Endodermal cell (in vitro differentiated cells): ENCODE measurements around the gene MYDGF. TPM values are rescaled to one million over a fixed set of nuclear protein-coding genes. Genes with fewer than 3 reads are reported as not detected.
A peak's percentile ranks its signal among the peaks of the same experiment; 100 is the strongest.

Experiments used
- DNase-seq: peaks from one replicate; pipeline ENCODE4 v3.0.0-alpha.2; 2017
- H3K27ac ChIP-seq: 2 replicates; pipeline ENCODE4 v1.5.1; 2013; ENCODE audit warnings: mild to moderate bottlenecking, low read depth, low read length, moderate library complexity
- H3K27me3 ChIP-seq: 2 replicates; pipeline ENCODE4 v1.6.1; 2013; ENCODE audit warnings: mild to moderate bottlenecking, low read length, moderate library complexity; ENCODE audit not compliant: insufficient read depth, control insufficient read depth, poor library complexity, severe bottlenecking
- H3K36me3 ChIP-seq: 2 replicates; pipeline ENCODE4 v1.7.0; 2013; ENCODE audit warnings: mild to moderate bottlenecking, low read length, moderate library complexity; ENCODE audit not compliant: control insufficient read depth, insufficient read depth
- H3K4me1 ChIP-seq: one replicate; pipeline ENCODE4 v1.7.0; 2013; ENCODE audit warnings: low read length; ENCODE audit not compliant: control insufficient read depth, insufficient read depth
- H3K4me3 ChIP-seq: 2 replicates; pipeline ENCODE4 v1.5.1; 2013; ENCODE audit warnings: mild to moderate bottlenecking, low read length, moderate library complexity
- H3K9ac ChIP-seq: 2 replicates; pipeline ENCODE4 v1.6.1; 2013; ENCODE audit warnings: mild to moderate bottlenecking, low read length, moderate library complexity; ENCODE audit not compliant: poor library complexity, severe bottlenecking; ENCODE audit errors: extremely low read depth
- H3K9me3 ChIP-seq: 2 replicates; pipeline ENCODE4 v1.6.1; 2013; ENCODE audit warnings: mild to moderate bottlenecking, low read length, moderate library complexity; ENCODE audit not compliant: control insufficient read depth
- H3K27ac Mint-ChIP-seq: 2 replicates; pipeline ENCODE4 v1.8.0; 2020; ENCODE audit warnings: mixed read lengths
- H3K27me3 Mint-ChIP-seq: 2 replicates; pipeline ENCODE4 v1.8.0; 2021; ENCODE audit warnings: mild to moderate bottlenecking, mixed read lengths; ENCODE audit not compliant: insufficient read depth
- H3K36me3 Mint-ChIP-seq: 2 replicates; pipeline ENCODE4 v1.8.0; 2020; ENCODE audit warnings: low read depth, mixed read lengths
- H3K4me1 Mint-ChIP-seq: 2 replicates; pipeline ENCODE4 v1.8.0; 2020; ENCODE audit warnings: mixed read lengths
- H3K4me3 Mint-ChIP-seq: 2 replicates; pipeline ENCODE4 v1.8.0; 2020; ENCODE audit warnings: mild to moderate bottlenecking, moderate library complexity, mixed read lengths
- H3K9me3 Mint-ChIP-seq: 2 replicates; pipeline ENCODE4 v1.8.0; 2020; ENCODE audit warnings: mild to moderate bottlenecking, mixed read lengths
- WGBS, 2 experiments: methylation state at CpG; one replicate each; pipeline versions ENCODE4 v1.1.5 to v1.1.7; 2013; ENCODE audit warnings: missing lambda C conversion rate in 2 of 2, mixed read lengths in 1 of 2; ENCODE audit not compliant: insufficient coverage in 1 of 2, insufficient read length in 1 of 2; 5-methylcytosine and 5-hydroxymethylcytosine counted together
- total RNA-seq, 2 donors: library from RNA; stranded (reverse); fragmentation: NEBNext Ultra II Directional in 1 of 2; extraction: Animal tissue kit (Norgen Biotek cat#: 25700) in 1 of 2; gene quantifications; 2 replicates in 1 of 2; 3 replicates in 1 of 2; pipeline ENCODE4 v1.2.1, GENCODE V29; 2021
- TF ChIP-seq, protein P1 (sequence below): fragments of 200-600 bp; sonication (generic); conservative IDR thresholded peaks from 2 replicates; pipeline ENCODE4 v1.5.0; 2021; ENCODE audit warnings: antibody characterized with exemption, mild to moderate bottlenecking

The MYDGF gene
- total RNA-seq, 2 donors from 2014 or later: 58.7 to 64.0 TPM

DNA sequence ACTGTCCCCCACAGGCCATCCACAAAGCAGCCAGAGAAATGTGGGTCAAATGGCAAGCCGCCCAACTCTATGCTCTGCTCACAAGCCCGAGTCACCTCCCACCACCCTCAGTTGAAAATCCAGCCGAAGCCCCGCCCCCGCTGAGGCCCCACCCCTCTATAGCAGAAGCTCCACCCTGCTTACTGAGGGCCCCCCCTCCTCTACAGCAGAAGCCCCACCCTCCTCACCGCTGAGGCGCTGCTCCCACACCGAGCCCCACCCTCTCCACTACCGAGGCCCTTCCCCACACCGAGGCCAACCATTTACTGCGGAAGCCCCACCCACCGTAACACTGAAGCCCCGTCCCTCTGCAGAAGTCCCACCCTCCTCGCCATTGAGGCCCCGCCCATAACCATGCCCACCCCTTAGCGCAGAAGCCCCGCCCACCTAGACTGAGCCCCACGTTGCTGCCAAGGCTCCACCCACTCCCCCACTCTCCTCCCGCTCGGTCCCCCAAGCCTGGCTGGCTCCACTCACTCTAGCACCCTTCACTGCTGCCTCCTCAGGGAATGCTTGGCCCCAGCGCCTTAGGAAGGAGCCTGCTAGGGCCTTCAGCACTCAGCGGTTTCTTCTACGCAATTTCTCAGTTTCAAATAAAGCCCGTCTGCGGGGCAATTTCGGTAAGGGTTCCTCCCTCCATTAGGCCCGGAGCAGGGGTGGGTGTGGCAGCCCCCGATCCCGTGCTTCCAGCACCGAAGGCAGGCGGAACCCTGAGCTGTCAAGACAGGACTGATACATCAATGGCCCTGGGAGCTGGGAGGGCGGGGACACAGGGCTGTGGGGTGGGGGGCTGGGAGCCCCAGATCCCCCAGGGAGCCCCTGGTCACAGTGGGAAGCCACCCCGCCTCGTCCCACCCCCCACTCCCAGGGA is 9.0 kb upstream of the MYDGF start:
- no peak overlapping the region for H3K4me3 Mint-ChIP-seq
- H3K4me1 Mint-ChIP-seq: no peaks in the 10 kb centered on the region
- DNase-seq: peak; percentile 98
- H3K9me3 Mint-ChIP-seq: no peaks in the 10 kb centered on the region
- Histone ChIP-seq H3K4me3 (no peak overlapping the region), H3K27me3 (no peaks in the 10 kb centered on the region), H3K9ac (no peak overlapping the region), H3K9me3 (no peaks in the 10 kb centered on the region), H3K27ac (no peak overlapping the region), H3K36me3 (peaks cover 26% of the 10 kb centered on the region), H3K4me1 (no peaks in the 10 kb centered on the region)
- 87 to 99% methylated on average over 17 to 33 of the region's 34 CpGs for WGBS, 2 experiments
- no peaks in the 10 kb centered on the region for H3K27me3 Mint-ChIP-seq
- TF ChIP-seq, protein P1, sequence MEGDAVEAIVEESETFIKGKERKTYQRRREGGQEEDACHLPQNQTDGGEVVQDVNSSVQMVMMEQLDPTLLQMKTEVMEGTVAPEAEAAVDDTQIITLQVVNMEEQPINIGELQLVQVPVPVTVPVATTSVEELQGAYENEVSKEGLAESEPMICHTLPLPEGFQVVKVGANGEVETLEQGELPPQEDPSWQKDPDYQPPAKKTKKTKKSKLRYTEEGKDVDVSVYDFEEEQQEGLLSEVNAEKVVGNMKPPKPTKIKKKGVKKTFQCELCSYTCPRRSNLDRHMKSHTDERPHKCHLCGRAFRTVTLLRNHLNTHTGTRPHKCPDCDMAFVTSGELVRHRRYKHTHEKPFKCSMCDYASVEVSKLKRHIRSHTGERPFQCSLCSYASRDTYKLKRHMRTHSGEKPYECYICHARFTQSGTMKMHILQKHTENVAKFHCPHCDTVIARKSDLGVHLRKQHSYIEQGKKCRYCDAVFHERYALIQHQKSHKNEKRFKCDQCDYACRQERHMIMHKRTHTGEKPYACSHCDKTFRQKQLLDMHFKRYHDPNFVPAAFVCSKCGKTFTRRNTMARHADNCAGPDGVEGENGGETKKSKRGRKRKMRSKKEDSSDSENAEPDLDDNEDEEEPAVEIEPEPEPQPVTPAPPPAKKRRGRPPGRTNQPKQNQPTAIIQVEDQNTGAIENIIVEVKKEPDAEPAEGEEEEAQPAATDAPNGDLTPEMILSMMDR: no peak
- H3K27ac Mint-ChIP-seq: peak overlapping the region; percentile 33
- peaks cover 45% of the 10 kb centered on the region for H3K36me3 Mint-ChIP-seq

DNA sequence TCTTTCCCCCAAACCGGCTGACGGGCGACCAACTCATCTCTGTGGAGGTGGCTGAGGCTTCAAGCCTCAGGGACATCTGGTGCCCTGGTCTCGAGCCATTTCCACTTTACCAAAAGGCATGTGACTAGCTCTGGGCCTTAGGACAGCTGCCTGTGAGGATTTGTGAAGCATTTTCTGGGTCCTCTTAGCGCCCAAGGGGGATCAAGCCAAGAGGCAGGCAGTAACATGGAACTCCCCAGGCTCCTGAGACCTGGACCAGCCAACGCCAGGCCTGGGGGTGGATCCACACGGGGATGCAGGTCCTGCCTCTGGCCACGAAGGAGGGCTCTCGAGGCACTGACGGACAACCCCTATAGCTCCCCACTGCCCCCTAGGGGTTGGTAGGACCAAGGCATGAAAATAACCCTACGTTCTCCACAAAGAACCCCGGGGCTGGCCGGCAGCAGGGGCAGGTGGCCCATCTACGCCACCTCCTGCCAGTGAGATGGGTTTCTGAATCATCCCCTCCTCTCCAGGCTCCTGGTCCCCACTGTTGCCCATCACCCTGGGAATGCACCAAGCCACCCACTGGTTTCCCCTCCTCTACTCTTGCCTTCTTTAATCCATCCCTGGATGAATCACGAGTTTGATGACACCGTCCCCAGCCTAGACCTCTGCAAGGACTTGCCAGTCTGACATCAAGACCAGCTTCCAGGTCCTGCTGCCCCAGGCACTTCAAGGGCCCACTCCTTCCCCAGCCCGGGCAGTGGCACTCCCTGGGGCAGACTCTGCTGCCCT is 7.0 kb upstream of the MYDGF start:
- no peaks in the 10 kb centered on the region for H3K9me3 Mint-ChIP-seq
- Histone ChIP-seq H3K9ac (no peak overlapping the region), H3K4me1 (peaks cover 6% of the 10 kb centered on the region), H3K9me3 (no peaks in the 10 kb centered on the region), H3K4me3 (no peak overlapping the region), H3K36me3 (peaks cover 20% of the 10 kb centered on the region), H3K27me3 (no peaks in the 10 kb centered on the region), H3K27ac (peak overlapping the region; percentile 63)
- TF ChIP-seq, protein P1: peak; percentile 85
- no peak overlapping the region for H3K4me3 Mint-ChIP-seq
- DNase-seq: peak; percentile 94
- peaks cover 32% of the 10 kb centered on the region for H3K36me3 Mint-ChIP-seq
- H3K4me1 Mint-ChIP-seq: peaks cover 4% of the 10 kb centered on the region
- H3K27me3 Mint-ChIP-seq: no peaks in the 10 kb centered on the region
- H3K27ac Mint-ChIP-seq: peak overlapping the region; percentile 61
- whole genome bisulfite sequencing, 2 experiments: 82 to 87% methylated on average over 8 to 17 of the region's 17 CpGs

DNA sequence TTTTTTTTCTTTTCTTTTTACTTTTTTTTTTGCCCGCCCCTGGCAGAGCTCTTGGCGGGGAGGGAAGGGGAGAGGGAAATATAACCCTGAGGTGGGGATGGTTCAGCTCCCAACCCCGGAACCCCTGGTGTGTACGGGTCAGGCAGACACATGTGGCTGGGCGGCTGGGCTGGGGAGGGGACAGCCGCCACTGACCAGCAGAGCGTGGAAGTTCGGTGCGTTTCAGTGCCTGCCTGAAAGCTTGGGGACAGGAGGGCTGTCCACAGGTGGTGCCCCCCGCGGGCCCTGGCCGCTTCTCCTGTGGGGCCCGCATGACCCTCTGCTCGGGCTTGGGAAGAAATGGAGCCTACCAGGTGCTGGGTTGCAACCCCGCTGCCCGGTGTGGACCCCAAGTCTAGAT is 5.2 kb upstream of the MYDGF start:
- H3K4me1 ChIP-seq: peaks cover 11% of the 10 kb centered on the region
- H3K4me3 Mint-ChIP-seq: no peak overlapping the region
- H3K9ac ChIP-seq: no peak overlapping the region
- 92 to 94% methylated on average over 2 to 16 of the region's 16 CpGs for WGBS, 2 experiments
- H3K4me3 ChIP-seq: no peak overlapping the region
- TF ChIP-seq, protein P1: no peak
- H3K27me3 ChIP-seq: no peaks in the 10 kb centered on the region
- H3K4me1 Mint-ChIP-seq: peaks cover 11% of the 10 kb centered on the region
- H3K9me3 ChIP-seq: no peaks in the 10 kb centered on the region
- H3K27me3 Mint-ChIP-seq: no peaks in the 10 kb centered on the region
- H3K36me3 Mint-ChIP-seq: peaks cover 25% of the 10 kb centered on the region
- no peak overlapping the region for H3K27ac ChIP-seq
- H3K36me3 ChIP-seq: peaks cover 15% of the 10 kb centered on the region
- H3K27ac Mint-ChIP-seq: no peak overlapping the region
- DNase-seq: no peak
- no peaks in the 10 kb centered on the region for H3K9me3 Mint-ChIP-seq
